K562 (cell line): ENCODE results near the gene ARID3B.

Experiments used
- CBX3 ChIP-seq, 2 experiments: IDR thresholded peaks; 1 replicate in 1 of 2; 2 replicates in 1 of 2; pipeline ENCODE4 v1.6.1; 2012; ENCODE audit warnings: inconsistent platforms in 2 of 2, low read length in 2 of 2, borderline replicate concordance in 1 of 2, control low read depth in 1 of 2
- HDAC6 ChIP-seq: IDR thresholded peaks from 2 replicates; pipeline ENCODE4 v1.6.1; 2012; ENCODE audit warnings: low read depth, mild to moderate bottlenecking, control low read depth, inconsistent platforms, low read length, moderate library complexity
- KDM5B ChIP-seq: fragments of 200-600 bp; sonication (generic); IDR thresholded peaks from 2 replicates; pipeline ENCODE4 v1.6.1; 2012; ENCODE audit warnings: low read depth, mild to moderate bottlenecking, moderate library complexity, low read length, control low read depth, inconsistent platforms; ENCODE audit not compliant: insufficient replicate concordance
- POLR2AphosphoS5 ChIP-seq: IDR thresholded peaks from 2 replicates; pipeline ENCODE4 v1.6.1; 2011; ENCODE audit warnings: mild to moderate bottlenecking, low read depth, low read length, moderate library complexity; ENCODE audit not compliant: control insufficient read depth, insufficient read depth
- SIRT6 ChIP-seq: IDR thresholded peaks from one replicate; pipeline ENCODE4 v1.6.1; 2012; ENCODE audit warnings: low read depth, mild to moderate bottlenecking, control low read depth, inconsistent platforms, low read length, moderate library complexity
- ZNF24 ChIP-seq: fragments of 450-650 bp; IDR thresholded peaks from 2 replicates; pipeline ENCODE4 v1.6.1; 2016
- TF ChIP-seq, protein P1 (sequence below), 3 experiments: IDR thresholded peaks in 2 of 3; conservative IDR thresholded peaks in 1 of 3; 2 replicates each; pipeline ENCODE4 v1.5.1; 2011 to 2012; ENCODE audit warnings: low read length in 3 of 3, mild to moderate bottlenecking in 3 of 3, control low read depth in 2 of 3, improper control_type of control experiment in 1 of 3, inconsistent platforms in 1 of 3, low read depth in 1 of 3, mixed read lengths in 1 of 3, moderate library complexity in 1 of 3; ENCODE audit not compliant: insufficient read depth in 2 of 3
- TF ChIP-seq, protein P2 (sequence below): sonication (generic); IDR thresholded peaks from 2 replicates; pipeline ENCODE4 v1.6.1; 2016

DNA sequence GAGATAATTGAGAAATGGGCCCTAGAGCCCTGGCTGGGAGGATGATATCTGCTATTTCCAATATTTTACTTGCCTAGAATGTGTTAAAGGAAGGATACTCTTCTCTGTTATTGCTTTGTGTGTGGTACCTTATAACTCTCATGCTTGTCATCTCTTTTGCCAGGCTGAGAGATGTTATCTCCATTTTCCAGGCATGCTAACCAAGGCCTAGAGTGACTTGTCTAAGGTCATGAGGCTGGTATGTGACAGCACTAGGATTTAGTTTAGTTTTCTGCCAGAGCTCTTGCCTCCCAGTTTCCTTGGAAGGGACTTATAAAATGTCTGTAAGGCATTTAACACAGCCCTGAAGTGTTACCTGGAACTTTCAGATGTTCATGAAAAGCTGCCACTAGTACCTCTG lies 76.0 kb downstream of the ARID3B start:
- TF ChIP-seq KDM5B (no peak), POLR2AphosphoS5 (no peak), ZNF24 (no peak), HDAC6 (no peak), SIRT6 (no peak), CBX3 (IDR thresholded peaks at IDR 0.05; ENCODE audit: borderline replicate concordance in 1 of 2, low read length in 2 of 2) (no peak)
- TF ChIP-seq, protein P1, sequence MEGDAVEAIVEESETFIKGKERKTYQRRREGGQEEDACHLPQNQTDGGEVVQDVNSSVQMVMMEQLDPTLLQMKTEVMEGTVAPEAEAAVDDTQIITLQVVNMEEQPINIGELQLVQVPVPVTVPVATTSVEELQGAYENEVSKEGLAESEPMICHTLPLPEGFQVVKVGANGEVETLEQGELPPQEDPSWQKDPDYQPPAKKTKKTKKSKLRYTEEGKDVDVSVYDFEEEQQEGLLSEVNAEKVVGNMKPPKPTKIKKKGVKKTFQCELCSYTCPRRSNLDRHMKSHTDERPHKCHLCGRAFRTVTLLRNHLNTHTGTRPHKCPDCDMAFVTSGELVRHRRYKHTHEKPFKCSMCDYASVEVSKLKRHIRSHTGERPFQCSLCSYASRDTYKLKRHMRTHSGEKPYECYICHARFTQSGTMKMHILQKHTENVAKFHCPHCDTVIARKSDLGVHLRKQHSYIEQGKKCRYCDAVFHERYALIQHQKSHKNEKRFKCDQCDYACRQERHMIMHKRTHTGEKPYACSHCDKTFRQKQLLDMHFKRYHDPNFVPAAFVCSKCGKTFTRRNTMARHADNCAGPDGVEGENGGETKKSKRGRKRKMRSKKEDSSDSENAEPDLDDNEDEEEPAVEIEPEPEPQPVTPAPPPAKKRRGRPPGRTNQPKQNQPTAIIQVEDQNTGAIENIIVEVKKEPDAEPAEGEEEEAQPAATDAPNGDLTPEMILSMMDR (IDR thresholded peaks at IDR 0.05 in 2 of 3, conservative IDR thresholded peaks at IDR 0.05 in 1 of 3; ENCODE audit: insufficient read depth in 2 of 3, low read depth in 1 of 3, low read length in 3 of 3): no peak
- TF ChIP-seq, protein P2, sequence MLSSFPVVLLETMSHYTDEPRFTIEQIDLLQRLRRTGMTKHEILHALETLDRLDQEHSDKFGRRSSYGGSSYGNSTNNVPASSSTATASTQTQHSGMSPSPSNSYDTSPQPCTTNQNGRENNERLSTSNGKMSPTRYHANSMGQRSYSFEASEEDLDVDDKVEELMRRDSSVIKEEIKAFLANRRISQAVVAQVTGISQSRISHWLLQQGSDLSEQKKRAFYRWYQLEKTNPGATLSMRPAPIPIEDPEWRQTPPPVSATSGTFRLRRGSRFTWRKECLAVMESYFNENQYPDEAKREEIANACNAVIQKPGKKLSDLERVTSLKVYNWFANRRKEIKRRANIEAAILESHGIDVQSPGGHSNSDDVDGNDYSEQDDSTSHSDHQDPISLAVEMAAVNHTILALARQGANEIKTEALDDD: 0 out of 2 replicates have a peak, but pooled peaks have one; percentile 16
